DOHH2 (cell line): Measurements from ENCODE around the gene SENP8.

Experiments
- CTCF ChIP-seq: fragments of 200-600 bp; sonication (generic); IDR thresholded peaks from one replicate; pipeline ENCODE4 v1.5.1; 2014; ENCODE audit warnings: antibody characterized with exemption, mild to moderate bottlenecking, low read depth, low read length; ENCODE audit not compliant: poor library complexity, severe bottlenecking
- EZH2phosphoT487 ChIP-seq: fragments of 200-600 bp; sonication (generic); IDR thresholded peaks from 2 replicates; pipeline ENCODE4 v1.6.1; 2017; ENCODE audit warnings: borderline replicate concordance, mild to moderate bottlenecking, antibody characterized with exemption, low read length, moderate library complexity, mixed read lengths

DNA sequence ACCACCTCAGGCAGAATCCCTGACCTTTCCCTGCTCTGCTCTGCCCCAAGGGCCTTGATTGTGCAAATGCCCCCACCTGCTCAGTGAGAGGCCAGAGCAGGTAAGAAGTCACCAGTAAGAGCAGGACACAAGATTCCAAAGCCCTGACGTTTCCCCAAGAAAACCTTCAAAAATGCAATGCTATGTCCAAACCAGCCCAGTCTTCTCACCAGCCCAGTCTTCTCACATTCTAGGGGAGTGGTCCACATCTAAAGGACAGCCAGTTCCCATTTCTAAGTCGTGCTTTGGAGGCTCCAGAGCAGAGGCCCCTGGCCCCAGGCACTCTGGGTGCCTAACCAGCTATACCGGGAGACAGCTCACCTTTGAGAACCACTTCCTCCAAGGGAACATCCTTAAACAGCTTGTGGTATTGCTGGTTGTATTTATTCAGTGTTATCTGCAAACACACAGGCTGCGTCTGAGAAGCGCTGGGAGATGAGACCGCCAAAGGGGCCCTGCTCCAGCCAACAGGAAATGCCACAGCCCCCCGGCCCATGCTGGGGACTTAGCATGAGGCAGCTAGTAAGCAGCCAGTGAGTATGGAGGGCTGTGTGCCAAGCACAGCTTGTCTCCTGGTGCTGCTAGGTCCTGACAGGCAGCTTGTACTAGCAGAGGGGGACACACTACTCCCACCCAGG lies 50.1 kb downstream of the SENP8 start:
- no peak for TF ChIP-seq CTCF
- no peak for TF ChIP-seq EZH2phosphoT487
